ENCODE data around the gene RNASET2.
A peak's percentile ranks its signal among the peaks of the same experiment; 100 is the strongest.

RNASET2 gene

DNA sequence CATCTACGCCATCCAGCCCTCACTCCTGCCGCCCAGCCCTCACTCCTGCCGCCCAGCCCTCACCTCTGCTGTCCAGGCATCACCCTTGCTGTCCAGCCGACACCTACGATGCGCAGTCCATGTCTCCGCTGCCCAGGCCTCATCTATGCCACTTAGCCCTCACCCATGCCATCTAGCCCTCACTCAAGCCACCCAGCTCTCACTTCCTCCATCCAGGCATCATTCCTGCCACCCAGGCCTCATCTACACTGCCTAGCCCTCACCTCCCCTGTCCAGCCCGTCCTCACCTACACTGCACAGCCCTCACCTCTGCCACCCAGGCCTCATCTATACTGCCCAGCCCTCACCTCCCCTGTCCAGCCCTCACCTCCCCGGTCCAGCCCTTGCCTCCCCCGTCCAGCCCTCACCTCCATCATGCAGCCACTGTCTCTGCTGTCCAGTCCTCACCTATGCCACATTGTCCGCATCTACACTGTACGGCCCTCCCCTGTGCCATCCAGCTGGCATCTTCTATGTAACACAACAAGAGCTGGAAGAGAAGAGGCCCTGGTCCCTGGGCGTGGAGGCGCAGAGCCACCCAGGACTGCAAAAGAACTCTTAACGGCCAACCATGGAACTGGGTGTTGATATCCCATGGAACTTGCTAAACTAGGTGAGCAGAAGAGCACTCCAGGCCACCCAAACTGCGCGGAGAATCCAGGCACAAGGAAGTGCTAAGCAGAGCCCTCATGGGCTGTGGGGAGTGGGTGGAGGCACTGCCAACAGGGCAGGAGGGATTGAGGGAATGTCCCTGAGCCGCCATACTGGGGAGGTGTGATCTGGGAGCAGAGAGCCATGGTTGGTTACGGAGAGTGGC, 31.0 kb downstream of the RNASET2 start:
- no peak for DNase-seq (ENCODE audit: low read depth in 1 of 2, low spot score in 1 of 2)
- Histone ChIP-seq H3K27ac (replicated peaks) (no peak overlapping the region), H3K27me3 (ENCODE audit: insufficient read depth, poor library complexity, severe bottlenecking) (no peaks in the 10 kb centered on the region), H3K4me3 (replicated peaks; ENCODE audit: insufficient read depth, low read length) (no peak overlapping the region)
- TF ChIP-seq GABPA (IDR thresholded peaks at IDR 0.05; ENCODE audit: low read depth) (no peak), POLR2AphosphoS5 (IDR thresholded peaks at IDR 0.05; ENCODE audit: low read depth) (peak; percentile 45)

DNA sequence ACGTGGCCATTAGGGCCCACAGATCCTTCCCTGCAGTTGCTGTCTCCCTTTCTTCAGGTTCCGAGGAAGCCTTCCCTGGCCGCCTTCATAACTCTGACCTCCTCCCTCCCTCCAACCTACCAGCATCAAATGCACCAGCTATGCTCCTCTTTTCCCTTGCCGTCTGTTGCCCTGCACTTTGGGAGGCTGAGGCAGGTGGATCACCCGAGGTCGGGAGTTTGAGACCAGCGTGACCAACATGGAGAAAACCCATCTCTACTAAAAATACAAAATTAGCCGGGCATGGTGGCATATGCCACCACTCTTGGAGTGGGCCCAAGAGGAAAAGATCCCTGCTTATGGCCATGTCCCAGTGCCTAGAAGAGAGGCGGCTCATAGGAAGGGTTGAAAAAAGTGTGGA, 31.8 kb downstream of the RNASET2 start:
- TF ChIP-seq, protein P1, sequence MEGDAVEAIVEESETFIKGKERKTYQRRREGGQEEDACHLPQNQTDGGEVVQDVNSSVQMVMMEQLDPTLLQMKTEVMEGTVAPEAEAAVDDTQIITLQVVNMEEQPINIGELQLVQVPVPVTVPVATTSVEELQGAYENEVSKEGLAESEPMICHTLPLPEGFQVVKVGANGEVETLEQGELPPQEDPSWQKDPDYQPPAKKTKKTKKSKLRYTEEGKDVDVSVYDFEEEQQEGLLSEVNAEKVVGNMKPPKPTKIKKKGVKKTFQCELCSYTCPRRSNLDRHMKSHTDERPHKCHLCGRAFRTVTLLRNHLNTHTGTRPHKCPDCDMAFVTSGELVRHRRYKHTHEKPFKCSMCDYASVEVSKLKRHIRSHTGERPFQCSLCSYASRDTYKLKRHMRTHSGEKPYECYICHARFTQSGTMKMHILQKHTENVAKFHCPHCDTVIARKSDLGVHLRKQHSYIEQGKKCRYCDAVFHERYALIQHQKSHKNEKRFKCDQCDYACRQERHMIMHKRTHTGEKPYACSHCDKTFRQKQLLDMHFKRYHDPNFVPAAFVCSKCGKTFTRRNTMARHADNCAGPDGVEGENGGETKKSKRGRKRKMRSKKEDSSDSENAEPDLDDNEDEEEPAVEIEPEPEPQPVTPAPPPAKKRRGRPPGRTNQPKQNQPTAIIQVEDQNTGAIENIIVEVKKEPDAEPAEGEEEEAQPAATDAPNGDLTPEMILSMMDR (IDR thresholded peaks at IDR 0.05; ENCODE audit: insufficient read depth, low read length), result no peak
- TF ChIP-seq, protein P2, sequence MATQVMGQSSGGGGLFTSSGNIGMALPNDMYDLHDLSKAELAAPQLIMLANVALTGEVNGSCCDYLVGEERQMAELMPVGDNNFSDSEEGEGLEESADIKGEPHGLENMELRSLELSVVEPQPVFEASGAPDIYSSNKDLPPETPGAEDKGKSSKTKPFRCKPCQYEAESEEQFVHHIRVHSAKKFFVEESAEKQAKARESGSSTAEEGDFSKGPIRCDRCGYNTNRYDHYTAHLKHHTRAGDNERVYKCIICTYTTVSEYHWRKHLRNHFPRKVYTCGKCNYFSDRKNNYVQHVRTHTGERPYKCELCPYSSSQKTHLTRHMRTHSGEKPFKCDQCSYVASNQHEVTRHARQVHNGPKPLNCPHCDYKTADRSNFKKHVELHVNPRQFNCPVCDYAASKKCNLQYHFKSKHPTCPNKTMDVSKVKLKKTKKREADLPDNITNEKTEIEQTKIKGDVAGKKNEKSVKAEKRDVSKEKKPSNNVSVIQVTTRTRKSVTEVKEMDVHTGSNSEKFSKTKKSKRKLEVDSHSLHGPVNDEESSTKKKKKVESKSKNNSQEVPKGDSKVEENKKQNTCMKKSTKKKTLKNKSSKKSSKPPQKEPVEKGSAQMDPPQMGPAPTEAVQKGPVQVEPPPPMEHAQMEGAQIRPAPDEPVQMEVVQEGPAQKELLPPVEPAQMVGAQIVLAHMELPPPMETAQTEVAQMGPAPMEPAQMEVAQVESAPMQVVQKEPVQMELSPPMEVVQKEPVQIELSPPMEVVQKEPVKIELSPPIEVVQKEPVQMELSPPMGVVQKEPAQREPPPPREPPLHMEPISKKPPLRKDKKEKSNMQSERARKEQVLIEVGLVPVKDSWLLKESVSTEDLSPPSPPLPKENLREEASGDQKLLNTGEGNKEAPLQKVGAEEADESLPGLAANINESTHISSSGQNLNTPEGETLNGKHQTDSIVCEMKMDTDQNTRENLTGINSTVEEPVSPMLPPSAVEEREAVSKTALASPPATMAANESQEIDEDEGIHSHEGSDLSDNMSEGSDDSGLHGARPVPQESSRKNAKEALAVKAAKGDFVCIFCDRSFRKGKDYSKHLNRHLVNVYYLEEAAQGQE (IDR thresholded peaks at IDR 0.05; ENCODE audit: insufficient replicate concordance, low read depth), result no peak
- TF ChIP-seq POLR2AphosphoS5 (IDR thresholded peaks at IDR 0.05; ENCODE audit: low read depth) (no peak), GABPA (IDR thresholded peaks at IDR 0.05; ENCODE audit: low read depth) (no peak), SPI1 (IDR thresholded peaks at IDR 0.05; ENCODE audit: borderline replicate concordance, low read depth) (no peak)
- H3K4me3 ChIP-seq (replicated peaks; ENCODE audit: insufficient read depth, low read length), result no peak overlapping the region

DNA sequence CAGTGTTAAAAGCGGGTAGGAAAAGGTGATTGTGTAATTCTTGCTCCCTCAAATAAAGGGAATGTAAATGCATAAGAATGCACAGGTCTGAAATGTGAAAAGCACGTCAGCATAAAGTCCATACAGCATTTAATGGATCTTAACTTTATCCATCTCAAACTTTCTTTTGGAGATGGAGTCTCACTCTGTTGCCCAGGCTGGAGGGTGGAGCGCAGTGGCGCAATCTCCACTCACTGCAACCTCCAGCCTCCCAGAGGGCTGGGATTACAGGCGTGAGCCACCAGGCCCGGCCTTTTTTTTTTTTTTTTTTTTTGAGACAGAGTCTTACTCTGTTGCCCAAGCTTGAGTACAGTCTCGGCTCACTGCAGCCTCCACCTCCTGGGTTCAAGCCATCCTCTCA, 33.4 kb downstream of the RNASET2 start:
- no peak overlapping the region for H3K27ac ChIP-seq (replicated peaks)
- H3K27me3 ChIP-seq (ENCODE audit: insufficient read depth, poor library complexity, severe bottlenecking), result no peaks in the 10 kb centered on the region
- no peak overlapping the region for H3K4me3 ChIP-seq (replicated peaks; ENCODE audit: insufficient read depth, low read length)
- DNase-seq (ENCODE audit: low read depth in 1 of 2, low spot score in 1 of 2), result no peak
- TF ChIP-seq POLR2AphosphoS5 (IDR thresholded peaks at IDR 0.05; ENCODE audit: low read depth) (no peak), SPI1 (IDR thresholded peaks at IDR 0.05; ENCODE audit: borderline replicate concordance, low read depth) (no peak), GABPA (IDR thresholded peaks at IDR 0.05; ENCODE audit: low read depth) (no peak)
- TF ChIP-seq, protein P2 (IDR thresholded peaks at IDR 0.05; ENCODE audit: insufficient replicate concordance, low read depth), result no peak
- TF ChIP-seq, protein P1 (IDR thresholded peaks at IDR 0.05; ENCODE audit: insufficient read depth, low read length), result no peak

More for the DNA sequence above, 31.8 kb downstream of the RNASET2 start:
- H3K27ac ChIP-seq (replicated peaks), result no peak overlapping the region
- DNase-seq (ENCODE audit: low read depth in 1 of 2, low spot score in 1 of 2), result no peak
- H3K27me3 ChIP-seq (ENCODE audit: insufficient read depth, poor library complexity, severe bottlenecking), result no peaks in the 10 kb centered on the region

DNA sequence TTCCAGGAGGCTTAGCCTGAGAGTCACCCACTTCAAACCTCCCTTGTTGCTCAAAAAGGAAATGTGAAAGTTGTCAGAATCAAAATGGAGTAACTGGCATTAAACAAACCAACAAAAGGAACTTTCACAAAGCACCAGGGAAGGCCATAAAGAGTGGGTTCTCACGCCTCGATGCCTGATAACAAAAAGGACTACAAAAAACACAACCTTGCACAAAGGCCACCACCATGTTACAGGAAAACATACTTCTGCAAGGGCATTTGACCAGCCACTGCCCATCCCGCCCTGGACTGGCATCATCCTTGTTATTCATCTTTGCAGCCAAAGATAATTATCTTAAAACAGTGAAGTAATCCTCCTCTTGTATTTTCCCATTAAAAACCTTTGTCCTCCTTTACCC, 34.8 kb downstream of the RNASET2 start:
- no peak overlapping the region for H3K27ac ChIP-seq (replicated peaks)
- H3K4me3 ChIP-seq (replicated peaks; ENCODE audit: insufficient read depth, low read length), result no peak overlapping the region
- TF ChIP-seq, protein P2 (IDR thresholded peaks at IDR 0.05; ENCODE audit: insufficient replicate concordance, low read depth), result no peak
- TF ChIP-seq GABPA (IDR thresholded peaks at IDR 0.05; ENCODE audit: low read depth), result no peak
- TF ChIP-seq, protein P1 (IDR thresholded peaks at IDR 0.05; ENCODE audit: insufficient read depth, low read length), result no peak
- no peak for TF ChIP-seq POLR2AphosphoS5 (IDR thresholded peaks at IDR 0.05; ENCODE audit: low read depth)
- no peak for TF ChIP-seq SPI1 (IDR thresholded peaks at IDR 0.05; ENCODE audit: borderline replicate concordance, low read depth)
- H3K27me3 ChIP-seq (ENCODE audit: insufficient read depth, poor library complexity, severe bottlenecking), result no peaks in the 10 kb centered on the region
- no peak for DNase-seq (ENCODE audit: low read depth in 1 of 2, low spot score in 1 of 2)

Measured in HL-60 (cell line).